Epithelial cell of proximal tubule (primary cell): ENCODE results near the gene LYPLA2. TPM values are rescaled to one million over a fixed set of nuclear protein-coding genes. Genes with fewer than 3 reads are reported as not detected.
A peak's percentile ranks its signal among the peaks of the same experiment; 100 is the strongest.
"Not testable (repeated sequence)": the region's sequence is repeated elsewhere in the genome, so short reads cannot be mapped to it uniquely, and the experiment has no call there.

Source experiments
- DNase-seq: peaks from one replicate; pipeline ENCODE4 v3.0.0-alpha.2; 2011; ENCODE audit warnings: low read depth
- H3K4me3 ChIP-seq: 2 replicates; pipeline ENCODE4 v1.5.1; 2011; ENCODE audit warnings: low read depth, mild to moderate bottlenecking, low read length
- total RNA-seq: library from RNA; depleted of rRNA; stranded (reverse); fragments of >200 nt; gene quantifications from 2 replicates; pipeline ENCODE4 v1.2.3, GENCODE V29; 2015
- TF ChIP-seq, protein P1 (sequence below): conservative IDR thresholded peaks from 2 replicates; pipeline ENCODE4 v1.5.1; 2012; ENCODE audit warnings: low read depth, mild to moderate bottlenecking, low read length

The LYPLA2 gene
- total RNA-seq, 1 donor from 2014 or later = 129 TPM

DNA sequence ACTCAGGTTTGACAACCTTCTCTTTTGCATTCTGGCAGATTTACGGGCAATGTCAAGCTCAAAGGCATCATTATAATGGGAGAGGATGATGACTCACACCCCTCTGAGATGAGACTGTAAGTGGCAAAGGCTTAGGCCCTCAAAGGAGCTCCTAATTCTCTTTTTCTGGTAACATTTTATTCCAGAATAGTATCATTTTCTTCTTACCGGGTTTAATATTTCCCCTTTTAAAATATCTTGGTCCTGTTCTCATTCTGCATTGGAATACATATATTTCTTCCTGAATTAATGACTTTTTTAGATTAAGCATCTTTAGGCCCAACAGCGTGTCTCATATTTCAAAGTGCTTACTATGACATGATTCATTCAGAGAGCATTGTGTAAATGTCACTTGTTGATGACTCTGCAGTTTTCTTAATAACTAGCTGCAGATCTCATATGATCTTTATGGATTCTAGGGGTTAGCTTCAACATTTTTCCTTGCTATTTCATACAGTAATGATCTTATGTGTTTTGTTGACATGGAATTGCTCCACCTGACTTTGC, 11.0 kb upstream of the LYPLA2 start:
- H3K4me3 ChIP-seq = peak overlapping the region; percentile 95
- DNase-seq = no peak
- TF ChIP-seq, protein P1, sequence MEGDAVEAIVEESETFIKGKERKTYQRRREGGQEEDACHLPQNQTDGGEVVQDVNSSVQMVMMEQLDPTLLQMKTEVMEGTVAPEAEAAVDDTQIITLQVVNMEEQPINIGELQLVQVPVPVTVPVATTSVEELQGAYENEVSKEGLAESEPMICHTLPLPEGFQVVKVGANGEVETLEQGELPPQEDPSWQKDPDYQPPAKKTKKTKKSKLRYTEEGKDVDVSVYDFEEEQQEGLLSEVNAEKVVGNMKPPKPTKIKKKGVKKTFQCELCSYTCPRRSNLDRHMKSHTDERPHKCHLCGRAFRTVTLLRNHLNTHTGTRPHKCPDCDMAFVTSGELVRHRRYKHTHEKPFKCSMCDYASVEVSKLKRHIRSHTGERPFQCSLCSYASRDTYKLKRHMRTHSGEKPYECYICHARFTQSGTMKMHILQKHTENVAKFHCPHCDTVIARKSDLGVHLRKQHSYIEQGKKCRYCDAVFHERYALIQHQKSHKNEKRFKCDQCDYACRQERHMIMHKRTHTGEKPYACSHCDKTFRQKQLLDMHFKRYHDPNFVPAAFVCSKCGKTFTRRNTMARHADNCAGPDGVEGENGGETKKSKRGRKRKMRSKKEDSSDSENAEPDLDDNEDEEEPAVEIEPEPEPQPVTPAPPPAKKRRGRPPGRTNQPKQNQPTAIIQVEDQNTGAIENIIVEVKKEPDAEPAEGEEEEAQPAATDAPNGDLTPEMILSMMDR = no peak

DNA sequence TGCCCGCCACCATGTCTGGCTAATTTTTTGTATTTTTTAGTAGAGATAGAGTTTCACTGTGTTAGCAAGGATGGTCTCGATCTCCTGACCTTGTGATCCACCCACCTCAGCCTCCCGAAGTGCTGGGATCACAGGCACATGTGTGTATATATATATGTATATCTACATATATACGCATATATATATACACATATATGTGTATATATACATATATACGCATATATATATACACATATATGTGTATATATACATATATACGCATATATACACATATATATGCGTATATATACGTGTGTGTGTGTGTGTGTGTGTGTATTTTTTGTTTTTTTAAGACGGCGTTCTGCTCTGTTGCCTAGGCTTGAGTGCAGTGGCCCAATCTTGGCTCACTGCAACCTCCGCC, 7.8 kb upstream of the LYPLA2 start:
- not testable (repeated sequence) for H3K4me3 ChIP-seq

DNA sequence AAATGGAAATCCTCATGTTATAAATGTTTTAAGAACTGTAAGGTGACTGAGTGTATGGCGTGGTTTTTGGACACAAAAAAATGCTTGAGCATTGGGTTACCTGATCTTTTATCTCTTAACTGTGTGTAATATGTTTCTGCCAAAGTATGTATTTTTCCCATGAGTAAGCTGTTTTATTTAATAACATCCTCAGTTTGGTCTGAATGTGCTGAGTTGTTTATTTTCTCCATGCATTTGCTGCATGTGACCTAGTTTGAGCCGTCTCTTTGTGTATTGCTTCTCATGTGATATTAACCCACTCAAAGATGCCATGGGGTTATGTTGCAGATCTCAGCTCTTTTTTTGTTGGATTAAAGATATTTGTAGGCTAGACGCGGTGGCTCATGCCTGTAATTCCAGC, 6.1 kb upstream of the LYPLA2 start:
- H3K4me3 ChIP-seq = no peak overlapping the region
- no peak for DNase-seq
- TF ChIP-seq, protein P1 = no peak

More for the DNA sequence above, 7.8 kb upstream of the LYPLA2 start:
- DNase-seq = not testable (repeated sequence)

DNA sequence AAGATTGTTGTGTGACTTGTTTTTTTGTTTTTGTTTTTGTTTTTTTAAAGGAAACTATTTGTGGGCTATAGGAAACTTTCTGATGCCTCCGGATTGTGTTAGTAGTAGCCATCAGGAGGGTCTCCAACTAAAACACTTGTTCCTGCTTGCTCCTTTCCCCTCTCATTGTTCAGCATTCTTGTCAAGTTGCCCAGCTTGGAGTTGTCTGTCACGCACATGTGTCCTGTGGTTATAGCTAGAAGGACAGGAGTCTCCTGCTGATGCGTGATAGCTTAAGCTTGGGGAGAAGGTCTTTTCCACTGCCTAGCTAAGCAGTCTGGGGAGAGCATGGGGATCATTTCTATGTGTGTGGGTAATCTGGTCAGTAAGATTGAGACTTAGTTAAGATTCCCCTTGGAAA, 3.2 kb upstream of the LYPLA2 start:
- no peak for DNase-seq
- no peak overlapping the region for H3K4me3 ChIP-seq
- TF ChIP-seq, protein P1 = no peak

DNA sequence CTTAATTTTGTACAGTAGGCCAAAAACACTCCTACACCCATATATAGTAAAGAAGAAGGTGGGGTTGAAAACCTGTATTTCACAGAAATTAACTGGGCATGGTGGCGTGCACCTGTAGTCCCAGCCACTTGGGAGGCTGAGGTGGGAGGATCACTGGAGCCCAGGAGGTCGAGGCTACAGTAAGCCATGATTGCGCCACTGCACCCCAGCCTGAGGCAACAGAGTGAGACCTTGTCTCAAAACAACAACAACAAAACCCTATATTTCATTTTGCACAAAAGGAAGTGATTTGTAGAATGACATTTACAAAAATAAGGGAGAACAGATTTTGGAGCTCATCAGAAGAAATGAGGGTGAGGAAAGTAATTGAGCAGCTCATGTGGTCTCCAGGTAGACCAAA, 2.2 kb upstream of the LYPLA2 start:
- TF ChIP-seq, protein P1 = no peak
- no peak for DNase-seq
- H3K4me3 ChIP-seq = no peak overlapping the region

DNA sequence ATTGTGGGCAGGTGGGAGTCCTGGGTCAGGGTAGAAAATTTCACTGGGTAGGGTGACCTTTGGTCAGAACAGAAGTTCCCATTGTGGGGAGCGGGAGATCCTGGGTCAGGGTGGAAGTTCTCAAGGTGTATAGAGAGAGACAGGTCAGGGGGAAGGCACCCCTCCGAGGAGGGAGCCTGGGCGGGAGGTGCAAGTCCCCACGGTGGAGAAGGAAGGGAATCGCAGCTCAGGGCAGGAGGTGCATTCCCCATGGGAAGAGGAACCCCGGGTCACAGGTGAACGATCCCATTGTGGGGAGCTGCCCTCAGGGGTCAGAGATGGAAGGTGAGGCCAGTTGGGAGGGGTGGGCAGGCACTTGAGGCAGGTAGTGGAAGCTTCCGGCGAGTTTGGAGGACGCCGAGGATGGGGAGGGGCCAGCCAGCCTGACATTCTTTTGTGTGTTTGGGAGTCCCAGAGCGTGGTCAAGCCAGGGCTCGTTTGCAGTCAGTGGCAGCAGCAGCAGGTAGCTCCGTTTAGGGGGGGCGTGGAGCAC, 637 bp downstream of the LYPLA2 start:
- TF ChIP-seq, protein P1 = no peak
- peak overlapping the region; percentile 97 for H3K4me3 ChIP-seq
- DNase-seq = no peak

DNA sequence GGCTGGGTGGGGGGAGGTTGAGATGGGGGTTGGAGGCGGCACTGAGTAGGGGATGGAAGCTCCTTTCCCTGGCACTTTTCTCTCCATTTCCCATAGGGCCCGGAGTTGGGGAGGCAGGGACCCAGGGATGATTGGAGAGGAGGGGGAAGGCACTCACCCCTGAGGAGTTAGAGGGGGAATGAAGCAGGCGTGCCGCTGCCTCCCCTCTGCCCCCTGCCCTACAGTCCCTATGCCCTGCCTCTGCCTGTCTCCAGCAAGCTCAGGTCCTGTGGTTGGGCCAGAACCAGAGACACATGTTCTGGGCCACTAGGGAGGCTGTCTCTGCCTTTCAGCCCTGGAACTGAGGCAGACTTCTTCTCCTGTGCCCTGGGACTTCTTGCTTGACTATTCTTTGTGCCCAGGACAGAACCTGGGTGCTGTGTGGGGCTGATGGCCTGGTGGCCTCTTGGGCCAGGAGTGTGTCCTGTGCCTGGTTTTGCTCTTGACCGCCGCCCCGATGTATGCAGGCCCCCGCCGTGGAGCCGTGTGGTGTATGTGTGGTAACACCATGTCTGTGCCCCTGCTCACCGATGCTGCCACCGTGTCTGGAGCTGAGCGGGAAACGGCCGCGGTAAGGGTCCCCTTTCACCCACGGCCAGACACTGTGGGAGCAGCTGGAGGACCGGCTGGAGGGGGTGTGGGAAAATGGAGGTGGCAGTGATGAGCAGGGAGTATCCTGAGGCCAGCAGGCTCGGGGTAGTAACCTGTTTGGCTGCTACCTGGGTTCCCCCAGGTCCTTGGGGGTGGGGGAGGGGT, 1.4 kb downstream of the LYPLA2 start:
- DNase-seq = no peak
- TF ChIP-seq, protein P1 = no peak
- H3K4me3 ChIP-seq = peak overlapping the region; percentile 97
